GM06990 (cell line): ENCODE data around the gene ST6GALNAC3.

Experiments used
- DNase-seq: peaks from one replicate; pipeline ENCODE4 v3.0.0-alpha.2; 2011; ENCODE audit not compliant: insufficient read length; ENCODE audit errors: extremely low read depth
- H3K27me3 ChIP-seq: replicated peaks from 2 replicates; pipeline ENCODE4 v1.6.0; 2011; ENCODE audit warnings: low read length; ENCODE audit not compliant: control insufficient read depth, insufficient read depth
- H3K36me3 ChIP-seq: 2 replicates; pipeline ENCODE4 v1.5.1; 2011; ENCODE audit warnings: low read length; ENCODE audit not compliant: control insufficient read depth, insufficient read depth
- H3K4me3 ChIP-seq: replicated peaks from 2 replicates; pipeline ENCODE4 v1.5.1; 2011; ENCODE audit warnings: low read depth, mild to moderate bottlenecking, control low read depth, low read length
- CTCF ChIP-seq: IDR thresholded peaks from 2 replicates; pipeline ENCODE4 v1.5.1; 2011; ENCODE audit warnings: low read length, control low read depth, mild to moderate bottlenecking, inconsistent platforms; ENCODE audit not compliant: insufficient read depth, poor library complexity, severe bottlenecking

The ST6GALNAC3 gene

GRCh38 chr1:76300556-76300955, 226.0 kb downstream of the ST6GALNAC3 start:
- no peak for DNase-seq
- Histone ChIP-seq H3K4me3 (no peak overlapping the region), H3K36me3 (no peaks in the 10 kb centered on the region), H3K27me3 (no peaks in the 10 kb centered on the region)
- TF ChIP-seq CTCF: no peak

GRCh38 chr1:76302711-76303339, 228.3 kb downstream of the ST6GALNAC3 start:
- H3K36me3 ChIP-seq: no peaks in the 10 kb centered on the region
- TF ChIP-seq CTCF: no peak
- no peaks in the 10 kb centered on the region for H3K27me3 ChIP-seq
- H3K4me3 ChIP-seq: no peak overlapping the region
- DNase-seq: no peak

DNA sequence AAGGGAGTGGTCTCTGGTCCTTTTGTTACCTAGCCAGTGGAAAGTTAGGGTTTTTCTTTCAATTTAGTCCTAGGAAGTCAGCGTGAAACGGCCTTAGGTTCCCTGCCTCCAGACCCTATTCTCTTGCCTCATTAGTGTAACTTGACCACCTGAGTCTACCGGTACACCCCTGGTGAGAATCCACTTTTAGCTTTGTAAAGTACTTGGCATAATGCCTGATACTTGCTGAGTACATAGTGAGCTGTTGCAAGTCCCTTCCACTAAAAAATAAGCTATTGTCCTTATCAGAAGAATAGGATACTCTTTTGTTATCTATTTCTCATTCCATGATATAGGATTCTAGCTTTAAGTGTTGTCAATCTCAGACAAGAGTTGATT, 228.8 kb downstream of the ST6GALNAC3 start:
- DNase-seq: no peak
- no peaks in the 10 kb centered on the region for H3K36me3 ChIP-seq
- no peak for TF ChIP-seq CTCF
- no peak overlapping the region for H3K4me3 ChIP-seq
- no peaks in the 10 kb centered on the region for H3K27me3 ChIP-seq

DNA sequence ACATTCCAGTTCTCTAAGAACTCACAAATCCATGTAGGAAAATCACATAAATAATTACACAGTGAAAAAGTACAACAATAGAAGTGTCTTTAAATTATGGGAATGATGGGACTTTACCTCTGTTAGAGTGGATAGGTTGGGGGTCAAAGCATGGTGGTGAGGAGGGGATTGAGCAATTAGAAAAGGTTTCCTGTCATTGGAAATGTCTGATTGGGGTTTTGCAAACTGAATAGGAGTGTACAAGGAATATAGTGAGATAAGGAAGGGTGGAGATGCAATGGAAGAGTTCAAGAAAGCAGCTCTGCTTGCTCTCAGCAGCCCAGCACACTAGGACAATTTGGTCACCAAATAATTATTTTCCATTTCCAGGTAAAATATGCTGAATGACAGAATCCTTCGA, 238.8 kb downstream of the ST6GALNAC3 start:
- Histone ChIP-seq H3K36me3 (no peaks in the 10 kb centered on the region), H3K4me3 (no peak overlapping the region), H3K27me3 (no peaks in the 10 kb centered on the region)
- DNase-seq: no peak
- no peak for TF ChIP-seq CTCF

DNA sequence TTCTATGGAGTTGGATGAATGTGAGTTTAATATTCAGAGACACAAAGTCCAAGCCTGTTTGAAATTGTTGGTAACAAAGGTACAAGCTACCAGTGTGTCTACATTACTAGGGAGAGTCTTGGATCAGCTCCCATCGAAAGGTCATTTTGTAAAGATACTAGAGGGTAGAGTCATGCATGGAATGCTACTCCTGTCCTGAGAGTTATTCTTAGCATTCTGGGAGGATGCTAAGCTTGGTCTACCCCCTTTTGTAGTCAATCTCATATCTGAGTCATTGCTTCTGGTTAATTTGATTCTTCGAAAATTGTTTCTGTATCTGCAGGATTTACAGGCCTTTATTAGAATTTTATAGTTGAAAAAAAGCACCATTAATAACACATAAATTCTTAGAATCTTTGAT, 240.2 kb downstream of the ST6GALNAC3 start:
- DNase-seq: no peak
- no peaks in the 10 kb centered on the region for H3K27me3 ChIP-seq
- no peak for TF ChIP-seq CTCF
- H3K4me3 ChIP-seq: no peak overlapping the region
- no peaks in the 10 kb centered on the region for H3K36me3 ChIP-seq
